T follicular helper cell (primary cell): ENCODE data around the gene OTUD5.

Experiments used
- DNase-seq: peaks from one replicate; pipeline ENCODE4 v3.0.0-alpha.2; 2020; ENCODE audit warnings: low read depth

OTUD5 gene

GRCh38 chrX:48911412-48912182, 45.8 kb downstream of the OTUD5 start, which contains the start of gene SLC35A2:
TSS of gene SLC35A2 (minus strand) at chrX:48911646. CDS start at chrX:48911636, 10 bp downstream.
- DNase-seq, result peak; percentile 85

- no peak for DNase-seq
Observed at GRCh38 chrX:48910926-48911411, 46.4 kb downstream of the OTUD5 start.

GRCh38 chrX:48909703-48910294, 47.6 kb downstream of the OTUD5 start:
- no peak for DNase-seq

GRCh38 chrX:48908600-48908999, 48.8 kb downstream of the OTUD5 start:
- no peak for DNase-seq

- no peak for DNase-seq
Observed at GRCh38 chrX:48905090-48905790, 52.2 kb downstream of the OTUD5 start.

GRCh38 chrX:48904626-48905025, 52.8 kb downstream of the OTUD5 start:
- no peak for DNase-seq

GRCh38 chrX:48904180-48904579, 53.2 kb downstream of the OTUD5 start:
- no peak for DNase-seq

- DNase-seq, result no peak
Observed at GRCh38 chrX:48903290-48903689, 54.1 kb downstream of the OTUD5 start.

- DNase-seq, result no peak
Observed at GRCh38 chrX:48902776-48903175, 54.6 kb downstream of the OTUD5 start.

- DNase-seq, result no peak
Observed at GRCh38 chrX:48902135-48902534, 55.3 kb downstream of the OTUD5 start.

GRCh38 chrX:48901069-48901468, 56.3 kb downstream of the OTUD5 start:
- no peak for DNase-seq

- no peak for DNase-seq
Observed at GRCh38 chrX:48899078-48899410, 58.4 kb downstream of the OTUD5 start.

- DNase-seq, result peak; percentile 83
Observed at GRCh38 chrX:48897625-48898306, 59.6 kb downstream of the OTUD5 start, which contains the start of the genes PQBP1 and TIMM17B. TSS of gene PQBP1 (plus strand) at chrX:48897930. CDS start at chrX:48898510, 580 bp downstream. TSS of gene TIMM17B (minus strand) at chrX:48897768. CDS start at chrX:48897749, 19 bp downstream.

- DNase-seq, result peak; percentile 50
Observed at GRCh38 chrX:48897157-48897624, 60.2 kb downstream of the OTUD5 start.

- DNase-seq, result no peak
Observed at GRCh38 chrX:48896611-48897011, 60.8 kb downstream of the OTUD5 start.

- no peak for DNase-seq
Observed at GRCh38 chrX:48894891-48895290, 62.5 kb downstream of the OTUD5 start.

- DNase-seq, result no peak
Observed at GRCh38 chrX:48893556-48894348, 63.7 kb downstream of the OTUD5 start.

- DNase-seq, result no peak
Observed at GRCh38 chrX:48892896-48893295, 64.5 kb downstream of the OTUD5 start.

GRCh38 chrX:48891402-48892288, 65.8 kb downstream of the OTUD5 start:
- DNase-seq, result peak; percentile 66

GRCh38 chrX:48890934-48891401, 66.4 kb downstream of the OTUD5 start:
- DNase-seq, result no peak
